Activated CD8-positive, alpha-beta T cell treated with anti-CD3 and anti-CD28 coated beads, Interleukin-2, amount 10 ng/mL, durations not matched to agents 7 days and 5 days (primary cell): ENCODE data around the gene BTBD6. TPM values are rescaled to one million over a fixed set of nuclear protein-coding genes. Genes with fewer than 3 reads are reported as not detected.

Experiments used
- ATAC-seq: fragments of 150-1000 bp; cut with Tn5 transposase; one replicate; pipeline ENCODE4 v1.10.0; 2021; ENCODE audit warnings: moderate library complexity
- CTCF ChIA-PET: fragments of 350-600 bp; sonication (Branson Sonifier 250); formaldehyde crosslinking; loops from one replicate; lab custom pipeline; 2021; ENCODE audit warnings: antibody characterized with exemption; lab: Charles Lee
- POLR2A ChIA-PET: fragments of 350-600 bp; sonication (Branson Sonifier 250); formaldehyde crosslinking; loops from one replicate; lab custom pipeline; 2021; ENCODE audit warnings: antibody characterized with exemption; lab: Charles Lee
- DNase-seq: peaks from one replicate; pipeline ENCODE4 v3.0.0-alpha.2; 2020
- H3K27ac Mint-ChIP-seq: one replicate; pipeline ENCODE4 v1.8.0; 2021; ENCODE audit warnings: mild to moderate bottlenecking, mixed read lengths
- H3K27me3 Mint-ChIP-seq: one replicate; pipeline ENCODE4 v1.8.0; 2021; ENCODE audit warnings: low read depth, mixed read lengths
- H3K36me3 Mint-ChIP-seq: one replicate; pipeline ENCODE4 v1.8.0; 2021; ENCODE audit warnings: low read depth, mixed read lengths
- H3K4me1 Mint-ChIP-seq: one replicate; pipeline ENCODE4 v1.8.0; 2021; ENCODE audit warnings: low read depth, mixed read lengths
- H3K4me3 Mint-ChIP-seq: one replicate; pipeline ENCODE4 v1.8.0; 2021; ENCODE audit warnings: mild to moderate bottlenecking, mixed read lengths
- H3K9me3 Mint-ChIP-seq: one replicate; pipeline ENCODE4 v1.8.0; 2022; ENCODE audit warnings: mixed read lengths; ENCODE audit not compliant: insufficient read depth
- total RNA-seq, 2 experiments: library from RNA; stranded (reverse); gene quantifications; one replicate each; pipeline ENCODE4 v1.2.3, GENCODE V29; 2021

The BTBD6 gene
- total RNA-seq, 2 experiments from 2014 or later, result 53.7 to 59.8 TPM

DNA sequence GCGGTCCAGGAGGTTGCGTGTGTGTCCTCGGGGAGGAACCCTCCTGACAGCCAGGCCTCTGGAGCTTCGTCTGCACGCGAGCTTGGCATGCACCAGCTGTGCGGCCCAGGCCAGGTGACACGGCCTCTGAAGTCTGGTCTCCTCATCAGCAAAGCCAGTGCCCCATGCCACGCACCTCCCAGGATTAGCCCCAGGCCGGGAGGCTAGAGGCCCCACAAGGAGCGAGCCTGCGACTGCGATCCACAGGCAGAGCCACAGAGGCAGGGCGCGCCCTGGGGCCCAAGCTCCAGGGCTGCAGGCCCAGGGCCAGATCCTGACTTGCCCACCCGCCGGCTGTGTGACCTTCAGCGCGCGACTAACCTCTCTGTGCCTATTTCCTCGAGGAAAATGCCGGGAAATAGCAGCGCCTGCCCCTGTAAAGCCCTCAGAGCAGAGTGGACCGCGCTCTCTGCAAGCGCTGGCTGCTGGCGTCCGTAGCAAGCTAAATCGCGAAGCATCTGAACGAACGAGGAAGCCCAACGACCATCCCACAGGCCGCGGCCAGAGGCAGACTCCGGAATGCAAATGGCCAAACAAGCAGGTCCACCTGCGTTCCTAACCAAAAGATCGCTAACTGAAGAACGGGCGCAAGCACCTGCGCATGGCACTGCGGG, 492 bp upstream of the BTBD6 start:
- peaks cover 37% of the 10 kb centered on the region for H3K36me3 Mint-ChIP-seq
- peak overlapping the region; percentile 81 for H3K27ac Mint-ChIP-seq
- no peak for DNase-seq
- peak overlapping the region; percentile 80 for H3K4me3 Mint-ChIP-seq
- no peak for ATAC-seq
- no peaks in the 10 kb centered on the region for H3K27me3 Mint-ChIP-seq
- CTCF ChIA-PET, result interaction anchor here (0.8 to 2.5 kb wide), 8 partner anchors 20 to 281 kb away, joined by 3 to 10 read pairs (median 3); no protein-coding TSS in a partner anchor
- POLR2A ChIA-PET, result interaction anchor here (0.6 to 1.9 kb wide), 6 partner anchors 12 to 66 kb away, joined by 3 to 15 read pairs (median 4); partner anchors contain the start of gene BRF1
- peaks cover 43% of the 10 kb centered on the region for H3K4me1 Mint-ChIP-seq
- no peaks in the 10 kb centered on the region for H3K9me3 Mint-ChIP-seq

DNA sequence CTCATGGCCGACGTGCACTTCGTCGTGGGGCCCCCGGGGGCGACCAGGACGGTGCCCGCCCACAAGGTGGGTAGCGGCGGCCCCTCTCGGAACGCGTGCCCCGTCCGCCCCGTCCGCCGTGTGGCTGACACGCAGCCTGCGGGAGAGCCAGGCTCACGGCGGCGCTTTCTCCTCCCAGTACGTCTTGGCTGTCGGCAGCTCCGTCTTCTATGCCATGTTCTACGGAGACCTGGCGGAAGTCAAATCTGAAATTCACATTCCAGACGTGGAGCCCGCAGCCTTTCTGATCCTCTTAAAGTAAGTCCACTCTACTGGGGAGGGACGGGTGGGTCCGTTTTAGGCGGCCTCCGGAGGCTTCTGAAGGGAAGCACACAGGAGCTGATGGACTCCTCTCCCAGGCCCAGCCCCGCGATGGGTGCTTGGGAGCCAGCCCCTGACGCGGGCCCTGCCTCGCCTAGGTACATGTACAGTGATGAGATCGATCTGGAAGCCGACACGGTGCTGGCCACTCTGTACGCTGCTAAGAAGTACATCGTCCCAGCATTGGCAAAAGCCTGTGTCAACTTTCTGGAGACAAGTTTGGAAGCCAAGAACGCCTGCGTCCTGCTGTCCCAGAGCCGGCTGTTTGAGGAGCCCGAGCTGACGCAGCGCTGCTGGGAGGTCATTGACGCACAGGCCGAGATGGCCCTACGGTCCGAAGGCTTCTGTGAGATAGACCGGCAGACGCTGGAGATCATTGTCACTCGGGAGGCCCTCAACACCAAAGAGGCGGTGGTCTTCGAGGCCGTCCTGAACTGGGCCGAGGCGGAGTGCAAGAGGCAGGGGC, 1.1 kb downstream of the BTBD6 start:
- no peak for DNase-seq
- no peak for ATAC-seq
- no peaks in the 10 kb centered on the region for H3K27me3 Mint-ChIP-seq
- POLR2A ChIA-PET, result interaction anchor here (0.6 to 1.4 kb wide), 3 partner anchors 10 to 52 kb away, joined by 3 to 5 read pairs (median 4); partner anchors contain the start of gene BRF1
- H3K27ac Mint-ChIP-seq, result peak overlapping the region; percentile 82
- CTCF ChIA-PET, result interaction anchor here (0.7 to 2.5 kb wide), 4 partner anchors 43 to 159 kb away, joined by 3 to 10 read pairs (median 3); no protein-coding TSS in a partner anchor
- no peaks in the 10 kb centered on the region for H3K9me3 Mint-ChIP-seq
- H3K4me1 Mint-ChIP-seq, result peaks cover 40% of the 10 kb centered on the region
- H3K36me3 Mint-ChIP-seq, result peaks cover 33% of the 10 kb centered on the region
- peak overlapping the region; percentile 74 for H3K4me3 Mint-ChIP-seq

DNA sequence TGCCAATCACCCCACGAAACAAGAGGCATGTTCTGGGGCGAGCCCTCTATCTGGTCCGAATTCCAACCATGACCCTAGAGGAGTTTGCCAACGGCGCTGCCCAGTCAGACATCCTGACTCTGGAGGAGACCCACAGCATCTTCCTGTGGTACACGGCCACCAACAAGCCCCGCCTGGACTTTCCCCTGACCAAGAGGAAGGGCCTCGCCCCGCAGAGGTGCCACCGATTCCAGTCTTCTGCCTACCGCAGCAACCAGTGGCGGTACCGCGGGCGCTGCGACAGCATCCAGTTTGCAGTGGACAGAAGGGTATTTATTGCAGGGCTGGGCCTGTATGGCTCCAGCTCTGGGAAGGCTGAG, 1.7 kb downstream of the BTBD6 start:
- Mint-ChIP-seq H3K4me1 (peaks cover 39% of the 10 kb centered on the region), H3K9me3 (no peaks in the 10 kb centered on the region), H3K36me3 (peaks cover 30% of the 10 kb centered on the region), H3K27ac (no peak overlapping the region), H3K4me3 (peak overlapping the region; percentile 74), H3K27me3 (no peaks in the 10 kb centered on the region)
- ATAC-seq, result no peak
- CTCF ChIA-PET, result interaction anchor here (0.9 kb wide), 1 partner anchor 160 kb away, joined by 3 read pairs; no protein-coding TSS in a partner anchor
- POLR2A ChIA-PET, result no interaction called here
- DNase-seq, result no peak

DNA sequence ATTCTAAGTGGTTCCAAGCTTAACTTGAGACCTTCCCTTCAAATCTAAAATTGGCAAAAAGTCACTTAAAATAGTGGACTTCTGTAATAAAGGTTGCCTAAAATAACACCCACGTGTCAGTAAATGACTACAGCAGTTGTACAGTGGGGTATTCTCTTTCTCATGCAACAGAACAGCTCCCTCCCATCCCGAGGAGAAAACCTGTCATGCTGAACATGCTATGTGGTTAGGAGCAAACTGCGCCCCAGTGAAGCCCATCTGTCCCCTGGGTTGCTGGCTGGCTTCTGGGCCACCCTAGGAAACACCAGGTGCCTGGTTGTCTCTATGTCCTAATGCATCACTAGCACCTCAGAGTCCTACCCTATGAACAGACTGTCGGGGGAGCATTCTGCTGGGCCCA, 2.7 kb downstream of the BTBD6 start:
- Mint-ChIP-seq H3K4me3 (no peak overlapping the region), H3K9me3 (no peaks in the 10 kb centered on the region), H3K27me3 (no peaks in the 10 kb centered on the region), H3K36me3 (peaks cover 30% of the 10 kb centered on the region), H3K27ac (no peak overlapping the region), H3K4me1 (peaks cover 33% of the 10 kb centered on the region)
- CTCF ChIA-PET, result no interaction called here
- POLR2A ChIA-PET, result no interaction called here
- no peak for DNase-seq
- no peak for ATAC-seq

DNA sequence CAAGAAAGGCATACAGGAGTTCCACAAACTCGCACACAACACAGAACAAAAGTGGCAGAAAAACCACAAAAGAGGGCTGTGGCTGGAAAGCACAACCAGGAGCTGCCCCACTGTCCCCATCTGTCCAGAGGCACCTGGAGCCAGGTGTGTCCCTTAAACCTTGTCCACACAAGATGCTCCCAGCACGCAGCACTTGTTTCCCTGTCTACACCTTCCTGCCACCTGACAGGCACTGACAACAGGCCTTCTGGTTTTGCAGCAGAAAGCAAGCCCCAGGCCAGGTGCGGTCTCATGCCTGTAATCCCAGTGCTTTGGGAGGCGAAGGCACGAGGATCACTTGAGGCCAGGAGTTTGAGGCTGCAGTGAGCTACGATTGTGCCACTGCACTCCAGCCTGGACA, 3.6 kb downstream of the BTBD6 start:
- DNase-seq, result no peak
- Mint-ChIP-seq H3K9me3 (no peaks in the 10 kb centered on the region), H3K4me1 (peaks cover 30% of the 10 kb centered on the region), H3K4me3 (no peak overlapping the region), H3K27me3 (no peaks in the 10 kb centered on the region), H3K36me3 (peaks cover 28% of the 10 kb centered on the region), H3K27ac (peak overlapping the region; percentile 12)
- CTCF ChIA-PET, result no interaction called here
- ATAC-seq, result no peak
- POLR2A ChIA-PET, result no interaction called here

DNA sequence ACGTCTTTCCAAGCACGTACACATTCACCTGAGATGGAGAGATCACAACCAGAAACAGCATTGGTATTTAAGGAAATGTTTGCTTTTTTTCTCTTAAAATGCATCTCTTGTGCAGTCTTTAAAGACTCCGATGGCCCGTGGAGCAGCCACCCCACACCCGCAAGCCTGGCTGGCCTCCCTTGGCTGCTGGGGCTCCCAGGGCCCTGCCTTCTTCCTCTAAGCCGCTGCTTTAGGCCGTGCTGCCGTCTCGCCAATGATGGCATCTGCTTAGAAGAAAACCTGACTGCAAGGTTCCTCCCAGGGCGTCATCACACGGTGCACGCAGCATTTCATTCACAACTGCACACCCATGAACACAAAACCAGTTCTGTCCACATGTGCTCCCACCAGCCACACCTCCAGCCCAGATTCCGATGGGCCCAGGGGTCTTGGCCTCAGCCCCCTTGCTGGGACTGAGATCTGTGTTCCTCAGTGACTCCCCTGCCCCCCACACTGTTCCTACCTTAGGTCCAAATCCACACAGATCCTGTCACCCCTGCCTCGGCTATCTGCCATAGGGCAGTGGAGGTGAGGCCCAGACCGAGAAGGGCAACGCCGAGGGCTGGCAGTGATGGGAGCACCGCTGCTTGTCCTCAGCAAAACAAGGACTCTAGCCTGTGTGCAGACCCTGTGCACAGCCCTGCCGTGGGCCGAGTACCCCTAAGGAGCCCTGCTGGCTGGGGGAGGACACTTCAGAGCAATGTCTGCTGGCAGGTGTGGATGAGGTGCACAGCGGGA, 4.4 kb downstream of the BTBD6 start:
- Mint-ChIP-seq H3K4me3 (no peak overlapping the region), H3K9me3 (no peaks in the 10 kb centered on the region), H3K27me3 (no peaks in the 10 kb centered on the region), H3K4me1 (peaks cover 22% of the 10 kb centered on the region), H3K27ac (no peak overlapping the region), H3K36me3 (peaks cover 22% of the 10 kb centered on the region)
- ChIA-PET POLR2A (no interaction called here), CTCF (no interaction called here)
- DNase-seq (no peak), ATAC-seq (no peak)

DNA sequence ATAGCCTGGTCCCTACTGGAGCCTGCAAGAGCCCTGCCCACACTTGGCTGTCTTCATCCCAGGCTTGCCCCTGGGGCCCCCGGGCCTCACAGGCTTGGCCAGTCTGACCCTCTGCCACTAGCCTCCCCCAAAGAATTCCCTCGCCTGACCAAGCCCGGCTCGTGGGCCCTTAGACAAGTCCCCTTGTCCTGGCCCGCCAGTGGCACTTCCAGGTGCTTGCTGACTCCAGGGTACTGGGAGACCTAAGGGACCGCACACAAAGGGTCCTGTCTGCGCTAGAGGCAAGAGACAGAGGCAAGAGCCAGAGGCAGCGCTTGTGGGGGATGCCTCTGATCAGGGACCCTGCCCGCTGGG, 5.0 kb downstream of the BTBD6 start:
- no peak for DNase-seq
- ChIA-PET POLR2A (no interaction called here), CTCF (no interaction called here)
- Mint-ChIP-seq H3K4me1 (peaks cover 18% of the 10 kb centered on the region), H3K9me3 (no peaks in the 10 kb centered on the region), H3K27me3 (no peaks in the 10 kb centered on the region), H3K36me3 (peaks cover 22% of the 10 kb centered on the region), H3K27ac (no peak overlapping the region), H3K4me3 (no peak overlapping the region)
- ATAC-seq, result no peak

DNA sequence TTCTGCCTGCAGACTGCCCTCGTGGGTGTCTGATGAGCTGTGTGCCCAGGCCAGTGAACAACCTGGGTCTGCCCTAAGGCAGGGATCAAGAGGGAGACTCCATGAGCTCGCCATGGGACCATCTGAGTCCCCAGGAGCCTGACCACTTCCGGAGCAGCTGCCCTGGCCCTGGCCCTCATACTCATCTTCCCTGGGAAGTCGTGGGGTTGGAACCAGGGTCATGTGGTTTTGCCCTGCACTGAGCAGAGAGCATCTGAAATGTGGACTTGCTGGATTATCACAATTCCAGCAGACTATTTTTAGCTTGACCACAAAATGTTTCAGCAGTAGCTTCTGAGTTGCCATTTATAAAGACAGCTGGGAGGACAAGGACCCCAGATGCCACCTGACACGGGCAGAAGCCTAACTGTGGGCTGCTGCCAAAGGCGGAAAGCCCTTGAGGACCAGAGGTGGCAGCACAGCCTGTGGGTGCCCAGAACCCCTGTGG, 6.7 kb downstream of the BTBD6 start:
- Mint-ChIP-seq H3K4me3 (no peak overlapping the region), H3K27me3 (no peaks in the 10 kb centered on the region), H3K36me3 (peaks cover 15% of the 10 kb centered on the region), H3K4me1 (peaks cover 10% of the 10 kb centered on the region), H3K27ac (no peak overlapping the region), H3K9me3 (no peaks in the 10 kb centered on the region)
- DNase-seq (no peak), ATAC-seq (no peak)
- POLR2A ChIA-PET, result no interaction called here
- CTCF ChIA-PET, result no interaction called here

DNA sequence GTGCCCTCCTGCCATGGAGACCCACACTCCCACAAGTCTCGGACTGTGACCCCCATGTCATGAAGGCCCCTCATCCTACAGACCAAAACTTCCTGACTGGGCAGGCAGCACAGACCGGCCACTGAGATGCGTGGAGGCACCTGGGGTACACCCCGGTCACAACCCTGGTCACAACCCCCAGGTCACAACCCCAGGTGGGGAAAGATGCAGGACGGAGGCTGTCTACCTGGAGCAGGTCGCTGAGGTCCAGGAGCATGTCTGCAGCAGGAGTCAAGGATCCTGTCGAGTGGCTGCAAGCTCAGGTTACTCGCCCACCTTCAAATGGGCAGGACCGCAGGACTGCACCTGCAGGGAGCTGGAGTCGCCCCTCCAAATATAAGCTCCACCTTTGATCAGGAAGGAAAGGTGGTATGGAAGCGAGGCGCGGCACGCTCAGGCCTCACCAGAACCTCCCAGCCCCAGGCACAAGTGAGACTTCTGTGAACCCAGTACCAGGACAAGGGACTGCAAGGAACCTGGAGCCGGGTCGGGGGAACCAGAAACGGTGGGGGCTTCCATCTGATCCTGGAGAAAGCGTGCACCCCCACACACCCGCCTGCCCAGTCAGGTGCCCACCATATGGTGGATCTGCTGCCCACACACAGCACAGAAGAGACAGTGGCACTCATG, 8.1 kb downstream of the BTBD6 start:
- Mint-ChIP-seq H3K36me3 (peaks cover 3% of the 10 kb centered on the region), H3K4me1 (peaks cover 3% of the 10 kb centered on the region), H3K27me3 (no peaks in the 10 kb centered on the region), H3K9me3 (no peaks in the 10 kb centered on the region), H3K27ac (no peak overlapping the region), H3K4me3 (no peak overlapping the region)
- ATAC-seq (no peak), DNase-seq (no peak)
- ChIA-PET CTCF (no interaction called here), POLR2A (no interaction called here)

DNA sequence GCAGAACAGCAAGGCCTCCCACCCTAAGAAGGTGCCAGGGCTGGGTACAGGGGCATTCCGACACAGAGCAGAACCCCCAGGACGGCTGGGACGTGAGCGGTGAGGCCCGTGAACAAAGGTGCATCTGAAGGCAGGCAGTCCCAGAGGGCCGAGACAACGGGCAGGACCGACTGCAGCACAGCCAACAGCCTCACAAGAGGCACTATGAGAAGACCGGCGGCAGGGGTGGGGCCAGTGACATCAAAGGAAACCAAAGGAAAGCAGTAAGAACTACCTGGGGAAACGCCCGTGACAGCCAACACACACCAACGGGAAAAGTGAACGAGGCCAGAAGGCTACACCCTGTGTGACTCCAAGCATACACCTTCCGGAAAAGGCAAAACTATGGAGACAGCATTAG, 9.1 kb downstream of the BTBD6 start:
- no peaks in the 10 kb centered on the region for H3K4me1 Mint-ChIP-seq
- H3K27ac Mint-ChIP-seq, result no peak overlapping the region
- H3K4me3 Mint-ChIP-seq, result no peak overlapping the region
- H3K9me3 Mint-ChIP-seq, result no peaks in the 10 kb centered on the region
- no peak for DNase-seq
- POLR2A ChIA-PET, result no interaction called here
- H3K36me3 Mint-ChIP-seq, result no peaks in the 10 kb centered on the region
- CTCF ChIA-PET, result no interaction called here
- ATAC-seq, result no peak
- no peaks in the 10 kb centered on the region for H3K27me3 Mint-ChIP-seq

DNA sequence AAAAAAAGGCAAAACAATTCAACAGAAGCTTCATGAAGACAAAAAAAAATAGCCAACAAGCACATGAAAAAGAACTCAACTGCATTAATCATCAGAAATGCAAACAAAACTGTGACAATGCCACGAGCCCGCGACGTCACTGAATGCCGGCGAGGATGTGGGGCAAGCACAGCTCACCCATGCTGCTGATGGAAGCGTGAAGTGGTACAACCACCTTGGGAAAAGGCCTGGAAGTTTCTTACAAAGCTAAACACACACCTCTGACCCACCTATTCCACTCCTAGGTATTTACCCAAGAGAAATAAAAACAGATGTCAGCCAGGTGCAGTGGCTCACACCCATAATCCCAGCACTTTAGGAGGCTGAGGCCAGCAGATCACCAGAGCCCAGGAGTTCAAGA, 10.5 kb downstream of the BTBD6 start:
- no peaks in the 10 kb centered on the region for H3K27me3 Mint-ChIP-seq
- ChIA-PET POLR2A (no interaction called here), CTCF (interaction anchor here (1.1 kb wide), 1 partner anchor 16 kb away, joined by 3 read pairs; no protein-coding TSS in a partner anchor)
- ATAC-seq (no peak), DNase-seq (no peak)
- H3K27ac Mint-ChIP-seq, result no peak overlapping the region
- H3K4me3 Mint-ChIP-seq, result no peak overlapping the region
- H3K4me1 Mint-ChIP-seq, result no peaks in the 10 kb centered on the region
- H3K9me3 Mint-ChIP-seq, result no peaks in the 10 kb centered on the region
- H3K36me3 Mint-ChIP-seq, result peaks cover under 1% of the 10 kb centered on the region
